K562 (cell line): ENCODE results near the gene MAP2K4. TPM values are rescaled to one million over a fixed set of nuclear protein-coding genes. Genes with fewer than 3 reads are reported as not detected.
"Not testable (repeated sequence)": the region's sequence is repeated elsewhere in the genome, so short reads cannot be mapped to it uniquely, and the experiment has no call there.

Experiments
- ATAC-seq: fragments of 200-7000 bp; cut with Tn5 transposase; 3 replicates; pipeline ENCODE4 v1.9.1; 2020; ENCODE audit warnings: moderate library complexity
- BruUV-seq: library from RNA; stranded (reverse); fragments of 400-500 nt; replicated peaks from 2 replicates; lab custom pipeline; 2021; lab: Mats Ljungman, UMichigan
- CTCF ChIA-PET: fragments of 300-600 bp; formaldehyde crosslinking; extraction: SDS; loops from one replicate; lab custom pipeline; 2021; ENCODE audit warnings: low intra/inter-chr PET ratio; lab: Yijun Ruan, JAX
- POLR2A ChIA-PET: fragments of 300-600, 350-650 bp; sonication (Branson Sonifier 250); formaldehyde crosslinking; extraction: SDS; loops from one replicate; lab custom pipeline; 2021; ENCODE audit warnings: antibody characterized with exemption, inconsistent platforms; lab: Yijun Ruan, JAX
- DNase-seq, 4 experiments: peaks; one replicate each; pipeline versions ENCODE4 v3.0.0 to v3.0.0-alpha.2; 2011 to 2018; ENCODE audit warnings: low spot score in 3 of 4, mixed read lengths in 3 of 4; ENCODE audit errors: extremely low read depth in 1 of 4
- FAIRE-seq: peaks from 2 replicates; lab custom pipeline; 2011; peaks lifted over from hg19 to GRCh38; lab: Jason Lieb, UNC
- H2AFZ ChIP-seq: 2 replicates; pipeline ENCODE4 v1.6.0; 2011; ENCODE audit warnings: low read depth, low read length, control low read depth, inconsistent platforms
- H3K27ac ChIP-seq: fragments of 200-600 bp; 3 replicates; pipeline ENCODE4 v1.8.0; 2011; ENCODE audit warnings: low read depth, mild to moderate bottlenecking, control low read depth, inconsistent platforms, low read length, moderate library complexity, mixed read lengths; ENCODE audit errors: extremely low read depth
- H3K27me3 ChIP-seq, 2 experiments: fragments of 300-600 bp in 1 of 2; 2 replicates in 1 of 2; 3 replicates in 1 of 2; pipeline versions ENCODE4 v1.6.0 to v1.8.0; 2011; ENCODE audit warnings: inconsistent platforms in 2 of 2, low read length in 2 of 2, mild to moderate bottlenecking in 1 of 2, mixed read lengths in 1 of 2, moderate library complexity in 1 of 2; ENCODE audit not compliant: control insufficient read depth in 2 of 2, insufficient read depth in 2 of 2
- H3K36me3 ChIP-seq: fragments of 300-600 bp; 3 replicates; pipeline ENCODE4 v1.8.0; 2011; ENCODE audit warnings: mild to moderate bottlenecking, low read length, inconsistent platforms; ENCODE audit not compliant: control insufficient read depth, insufficient read depth
- H3K4me1 ChIP-seq, 2 experiments: fragments of 200-600 bp in 1 of 2; replicated peaks in 1 of 2; 2 replicates in 1 of 2; 3 replicates in 1 of 2; pipeline versions ENCODE4 v1.5.1 to v1.8.0; 2011; ENCODE audit warnings: inconsistent platforms in 2 of 2, low read length in 2 of 2, mild to moderate bottlenecking in 1 of 2, mixed read lengths in 1 of 2, moderate library complexity in 1 of 2; ENCODE audit not compliant: control insufficient read depth in 2 of 2, insufficient read depth in 2 of 2
- H3K4me2 ChIP-seq: 2 replicates; pipeline ENCODE4 v1.6.1; 2011; ENCODE audit warnings: low read length, control low read depth, inconsistent platforms, mixed read lengths; ENCODE audit not compliant: insufficient read depth
- H3K4me3 ChIP-seq: fragments of 200-600 bp; sonication (generic), shearing (Covaris generic); 2 replicates; pipeline ENCODE4 v1.5.1; 2016; ENCODE audit warnings: control low read depth, inconsistent platforms
- H3K79me2 ChIP-seq: fragments of 200-600 bp; 3 replicates; pipeline ENCODE4 v1.8.0; 2011; ENCODE audit warnings: low read length, inconsistent platforms; ENCODE audit not compliant: control insufficient read depth, insufficient read depth
- H3K9ac ChIP-seq, 2 experiments: 2 replicates each; pipeline versions ENCODE4 v1.6.0 to v1.6.1; 2011; ENCODE audit warnings: low read depth in 2 of 2, low read length in 2 of 2, control low read depth in 1 of 2, inconsistent platforms in 1 of 2, mild to moderate bottlenecking in 1 of 2, mixed read lengths in 1 of 2; ENCODE audit not compliant: insufficient read depth in 1 of 2
- H3K9me1 ChIP-seq: one replicate; pipeline ENCODE4 v1.6.0; 2011; ENCODE audit warnings: inconsistent platforms, mild to moderate bottlenecking, low read length, moderate library complexity; ENCODE audit not compliant: control insufficient read depth, insufficient read depth
- H3K9me3 ChIP-seq: replicated peaks from 2 replicates; pipeline ENCODE4 v1.5.1; 2011; ENCODE audit warnings: low read depth, low read length, inconsistent platforms; ENCODE audit not compliant: control insufficient read depth, insufficient read depth
- H4K20me1 ChIP-seq: replicated peaks from 2 replicates; pipeline ENCODE4 v1.6.1; 2011; ENCODE audit warnings: low read length, inconsistent platforms, mixed read lengths; ENCODE audit not compliant: control insufficient read depth, insufficient read depth
- CBX5 ChIP-seq: IDR thresholded peaks from 2 replicates; pipeline ENCODE4 v1.6.1; 2014; ENCODE audit warnings: low read depth, borderline replicate concordance
- FIP1L1 ChIP-seq: fragments of 200-400 bp; formaldehyde crosslinking; IDR thresholded peaks from 2 replicates; pipeline ENCODE4 v1.6.1; 2018; ENCODE audit warnings: mild to moderate bottlenecking, low read depth, low read length; ENCODE audit not compliant: poor library complexity, severe bottlenecking
- MTA3 ChIP-seq: fragments of 450-650 bp; formaldehyde crosslinking; IDR thresholded peaks from 2 replicates; pipeline ENCODE4 v1.6.1; 2017; ENCODE audit warnings: mild to moderate bottlenecking, borderline replicate concordance
- PHF8 ChIP-seq: fragments of 200-600 bp; sonication (generic); IDR thresholded peaks from 2 replicates; pipeline ENCODE4 v1.6.1; 2012; ENCODE audit warnings: mixed run types, mild to moderate bottlenecking, inconsistent platforms, low read length, moderate library complexity, borderline replicate concordance
- RBM39 ChIP-seq: fragments of 200-400 bp; formaldehyde crosslinking; optimal IDR thresholded peaks from 2 replicates; pipeline ENCODE3; 2018; ENCODE audit warnings: low read depth, low read length
- ZBTB1 ChIP-seq: sonication (generic); formaldehyde crosslinking; IDR thresholded peaks from 2 replicates; pipeline ENCODE4 v1.8.1; 2023; ENCODE audit warnings: missing genetic modification reagents, low read depth, mild to moderate bottlenecking, borderline replicate concordance
- WGBS: fragments of 100-300 bp; shearing (Covaris generic); methylation state at CpG from one replicate; pipeline ENCODE4 v1.1.6; 2016; ENCODE audit warnings: low coverage, mixed read lengths; ENCODE audit not compliant: insufficient coverage; ENCODE audit errors: missing lambda C conversion rate; 5-methylcytosine and 5-hydroxymethylcytosine counted together
- in situ Hi-C: fragments of 300-500 bp; cut with MboI; formaldehyde crosslinking; loops from 4 replicates; pipeline ENCODE4 v1.15.0; 2018; ENCODE audit warnings: inconsistent platforms, mixed read lengths
- intact Hi-C: fragments of 100-400 bp; cut with micrococcal nuclease; formaldehyde crosslinking; loops from 2 replicates; pipeline ENCODE4 v1.14.2; 2022
- polyA plus RNA-seq, 8 experiments: library from polyadenylated mRNA; depleted of rRNA in 4 of 8; stranded (reverse) in 5 of 8; unstranded in 3 of 8; fragments of >200 nt; fragmentation: Nextera tagmentation in 2 of 8; fragmentation: Illumina TruSeq in 1 of 8; extraction: Ambion mirVana in 2 of 8; extraction: Trizol in 1 of 8; gene quantifications; 2 replicates each; pipeline versions ENCODE4 v1.2.1 to v1.2.3, GENCODE V29; 2011 to 2014; ENCODE audit warnings: inconsistent platforms in 1 of 8, missing spikeins in 1 of 8
- total RNA-seq, 7 experiments: library from RNA; depleted of rRNA in 6 of 7; stranded (reverse); fragments of >200 nt in 6 of 7; fragmentation: Illumina TruSeq in 2 of 7; extraction: Trizol in 2 of 7; gene quantifications; 2 replicates each; pipeline versions ENCODE4 v1.2.1 to v1.2.3, GENCODE V29; 2011 to 2021; ENCODE audit warnings: low replicate concordance in 1 of 7
- TF ChIP-seq, protein P1 (sequence below): fragments of 250-450 bp; sonication (Bioruptor Pico); IDR thresholded peaks from 2 replicates; pipeline ENCODE4 v1.8.0; 2022; ENCODE audit warnings: moderate library complexity, mild to moderate bottlenecking, inconsistent platforms

MAP2K4 gene
- total and polyA plus RNA-seq, 9 of the 15 experiments (the other 6 are each of a cell fraction or from before 2014, with no cell fraction given), result 3.0 to 15.9 (median 10.8) TPM

DNA sequence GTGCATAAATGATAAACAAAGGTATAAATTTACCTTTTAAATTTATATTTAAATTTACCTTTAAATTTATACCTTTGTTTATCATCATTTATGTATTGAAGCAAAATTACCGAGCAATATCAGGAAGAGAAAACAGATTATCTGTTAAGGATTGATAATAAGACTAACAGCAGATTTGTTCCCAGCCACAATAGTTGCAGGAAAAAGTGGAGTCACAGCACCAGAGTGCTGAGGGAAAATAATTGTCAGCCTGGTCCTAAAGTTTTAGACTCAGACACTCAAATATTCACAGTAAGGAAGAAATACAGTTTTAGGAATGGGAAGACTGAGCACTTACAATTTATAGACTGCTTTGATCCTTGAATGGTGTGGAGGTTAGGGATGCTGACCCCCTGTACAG, 117.2 kb downstream of the MAP2K4 start (continued):
- TF ChIP-seq, protein P1, sequence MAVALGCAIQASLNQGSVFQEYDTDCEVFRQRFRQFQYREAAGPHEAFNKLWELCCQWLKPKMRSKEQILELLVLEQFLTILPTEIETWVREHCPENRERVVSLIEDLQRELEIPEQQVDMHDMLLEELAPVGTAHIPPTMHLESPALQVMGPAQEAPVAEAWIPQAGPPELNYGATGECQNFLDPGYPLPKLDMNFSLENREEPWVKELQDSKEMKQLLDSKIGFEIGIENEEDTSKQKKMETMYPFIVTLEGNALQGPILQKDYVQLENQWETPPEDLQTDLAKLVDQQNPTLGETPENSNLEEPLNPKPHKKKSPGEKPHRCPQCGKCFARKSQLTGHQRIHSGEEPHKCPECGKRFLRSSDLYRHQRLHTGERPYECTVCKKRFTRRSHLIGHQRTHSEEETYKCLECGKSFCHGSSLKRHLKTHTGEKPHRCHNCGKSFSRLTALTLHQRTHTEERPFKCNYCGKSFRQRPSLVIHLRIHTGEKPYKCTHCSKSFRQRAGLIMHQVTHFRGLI (CRISPR knock-in tag), result no peak
- TF ChIP-seq FIP1L1, result no peak
- TF ChIP-seq RBM39, result no peak

DNA sequence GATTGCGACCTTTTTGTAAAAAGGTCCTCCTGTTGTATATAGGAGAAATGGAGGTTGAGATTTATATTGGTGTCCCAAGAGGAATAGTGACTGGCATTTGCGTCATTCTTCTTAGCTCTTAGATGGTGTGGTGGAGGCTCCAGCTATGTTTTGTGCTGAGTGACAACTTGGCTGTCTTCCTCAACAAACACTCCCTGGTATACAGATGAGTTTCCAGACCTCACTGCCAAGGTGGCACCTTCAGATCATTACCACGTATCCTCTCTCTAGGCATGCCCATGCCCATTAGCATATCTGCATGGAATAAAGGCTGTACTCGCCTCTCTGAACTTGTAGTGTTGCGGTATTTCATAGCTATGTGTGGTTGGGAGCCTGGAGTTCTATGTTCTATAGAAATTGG, 120.0 kb downstream of the MAP2K4 start:
- no peaks in the 10 kb centered on the region for H3K9me1 ChIP-seq
- no peaks in the 10 kb centered on the region for H3K27me3 ChIP-seq
- TF ChIP-seq CBX5, result no peak
- TF ChIP-seq PHF8, result no peak
- no peak for TF ChIP-seq MTA3
- no peak for TF ChIP-seq FIP1L1
- TF ChIP-seq ZBTB1 (CRISPR knock-in tag), result no peak
- H3K4me3 ChIP-seq, result no peak overlapping the region
- no peaks in the 10 kb centered on the region for H3K9me3 ChIP-seq
- in situ Hi-C loops, result no loop called here
- FAIRE-seq (no peak), ATAC-seq (no peak), DNase-seq (no peak)
- no peaks in the 10 kb centered on the region for H4K20me1 ChIP-seq
- no peak overlapping the region for H2AFZ ChIP-seq
- 91% methylated on average over 5 of the region's 5 CpGs for WGBS
- H3K4me1 ChIP-seq, result no peaks in the 10 kb centered on the region
- ChIA-PET POLR2A (no interaction called here), CTCF (no interaction called here)
- intact Hi-C loops, result no loop called here
- no peaks in the 10 kb centered on the region for H3K79me2 ChIP-seq
- no peak overlapping the region for H3K9ac ChIP-seq
- no peak overlapping the region for H3K4me2 ChIP-seq
- H3K27ac ChIP-seq, result no peak overlapping the region
- BruUV-seq, result no TSS peak
- H3K36me3 ChIP-seq, result peaks cover 12% of the 10 kb centered on the region; the same call in 1 of the 3 replicates

DNA sequence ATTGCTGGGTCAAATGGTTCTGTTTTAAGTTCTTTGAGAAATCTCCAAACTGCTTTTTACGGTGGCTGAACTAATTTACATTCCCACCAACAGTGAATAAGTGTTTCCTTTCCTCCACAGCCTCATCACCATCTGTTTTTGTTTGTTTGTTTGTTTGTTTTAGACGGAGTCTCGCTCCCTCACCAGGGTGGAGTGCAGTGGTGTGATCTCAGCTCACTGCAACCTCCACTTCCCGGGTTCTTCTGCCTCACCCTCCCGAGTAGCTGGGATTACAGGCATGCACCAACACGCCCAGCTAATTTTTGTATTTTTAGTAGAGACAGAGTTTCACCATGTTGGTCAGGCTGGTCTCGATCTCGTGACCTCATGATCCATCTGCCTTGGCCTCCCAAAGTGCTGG, 141.5 kb downstream of the MAP2K4 start:
- ATAC-seq, H3K79me2 ChIP-seq, H3K27me3 ChIP-seq, H4K20me1 ChIP-seq, H3K9me3 ChIP-seq, H3K4me2 ChIP-seq, in situ Hi-C loops, H2AFZ ChIP-seq, FAIRE-seq, H3K9me1 ChIP-seq, POLR2A ChIA-PET, BruUV-seq, H3K4me3 ChIP-seq, intact Hi-C loops, CTCF ChIA-PET, H3K27ac ChIP-seq, H3K9ac ChIP-seq, H3K36me3 ChIP-seq, DNase-seq, H3K4me1 ChIP-seq: not testable (repeated sequence)
- WGBS, result 0% methylated on average over 6 of the region's 8 CpGs
